HepG2 (cell line): ENCODE data around the gene SYTL1. TPM values are rescaled to one million over a fixed set of nuclear protein-coding genes. Genes with fewer than 3 reads are reported as not detected.

Experiments used
- ATAC-seq: fragments of 200-7000 bp; cut with Tn5 transposase; 3 replicates; pipeline ENCODE4 v1.9.1; 2020; ENCODE audit warnings: mild to moderate bottlenecking, moderate library complexity
- BruUV-seq: library from RNA; stranded (reverse); fragments of 400-500 nt; replicated peaks from 2 replicates; lab custom pipeline; 2021; lab: Mats Ljungman, UMichigan
- CTCF ChIA-PET: fragments of 300-600 bp; formaldehyde crosslinking; extraction: SDS; loops from one replicate; lab custom pipeline; 2021; ENCODE audit warnings: low total read pairs, inconsistent platforms, low intra/inter-chr PET ratio; lab: Yijun Ruan, JAX
- POLR2A ChIA-PET: fragments of 350-600 bp; sonication (Branson Sonifier 250); formaldehyde crosslinking; loops from one replicate; lab custom pipeline; 2020; ENCODE audit warnings: antibody characterized with exemption, inconsistent platforms; lab: Yijun Ruan, JAX
- DNase-seq: peaks from one replicate; pipeline ENCODE4 v3.0.0-alpha.2; 2015; ENCODE audit warnings: low spot score
- FAIRE-seq: peaks from 3 replicates; lab custom pipeline; 2011; peaks lifted over from hg19 to GRCh38; lab: Jason Lieb, UNC
- H2AFZ ChIP-seq: one replicate; pipeline ENCODE4 v1.6.1; 2011; ENCODE audit warnings: low read length, inconsistent platforms
- H3K27ac ChIP-seq: fragments of 300-600 bp; 3 replicates; pipeline ENCODE4 v1.8.0; 2011; ENCODE audit warnings: mixed run types, mild to moderate bottlenecking, mixed read lengths, low read length, inconsistent platforms; ENCODE audit not compliant: insufficient read depth; ENCODE audit errors: extremely low read length
- H3K27me3 ChIP-seq, 2 experiments: fragments of 200-600 bp in 1 of 2; 2 replicates in 1 of 2; 3 replicates in 1 of 2; pipeline versions ENCODE4 v1.6.0 to v1.8.0; 2011; ENCODE audit warnings: low read length in 2 of 2, mild to moderate bottlenecking in 2 of 2, moderate library complexity in 2 of 2, inconsistent platforms in 1 of 2; ENCODE audit not compliant: insufficient read depth in 2 of 2, control insufficient read depth in 1 of 2
- H3K36me3 ChIP-seq, 2 experiments: fragments of 200-600 bp in 1 of 2; replicated peaks in 1 of 2; 2 replicates in 1 of 2; 3 replicates in 1 of 2; pipeline versions ENCODE4 v1.5.1 to v1.8.0; 2011; ENCODE audit warnings: low read length in 2 of 2, inconsistent platforms in 1 of 2; ENCODE audit not compliant: insufficient read depth in 2 of 2, control insufficient read depth in 1 of 2
- H3K4me1 ChIP-seq: 2 replicates; pipeline ENCODE4 v1.5.1; 2012; ENCODE audit warnings: low read length, inconsistent platforms; ENCODE audit not compliant: insufficient read depth
- H3K4me2 ChIP-seq: 2 replicates; pipeline ENCODE4 v1.6.0; 2011; ENCODE audit warnings: low read depth, low read length, inconsistent platforms
- H3K4me3 ChIP-seq, 3 experiments: fragments of 200-600 bp in 1 of 3; sonication (generic), shearing (Covaris generic) in 1 of 3; replicated peaks in 1 of 3; 2 replicates each; pipeline ENCODE4 v1.5.1; 2011 to 2016; ENCODE audit warnings: low read length in 3 of 3, inconsistent platforms in 2 of 3, low read depth in 2 of 3, mild to moderate bottlenecking in 2 of 3, control low read depth in 1 of 3, mixed read lengths in 1 of 3; ENCODE audit not compliant: insufficient read depth in 1 of 3
- H3K79me2 ChIP-seq: one replicate; pipeline ENCODE4 v1.6.1; 2011; ENCODE audit warnings: low read length, inconsistent platforms; ENCODE audit not compliant: insufficient read depth
- H3K9ac ChIP-seq: 2 replicates; pipeline ENCODE4 v1.6.0; 2011; ENCODE audit warnings: mild to moderate bottlenecking, low read depth, low read length, inconsistent platforms; ENCODE audit not compliant: insufficient read depth
- H3K9me3 ChIP-seq: 2 replicates; pipeline ENCODE4 v1.5.1; 2012; ENCODE audit warnings: mild to moderate bottlenecking, low read length
- H4K20me1 ChIP-seq: 2 replicates; pipeline ENCODE4 v1.6.0; 2011; ENCODE audit warnings: inconsistent platforms, mild to moderate bottlenecking, low read length, moderate library complexity; ENCODE audit not compliant: insufficient read depth
- CREB1 ChIP-seq, 2 experiments: fragments of 450-650 bp in 1 of 2; IDR thresholded peaks; 2 replicates each; pipeline ENCODE4 v1.6.1; 2016 to 2017; ENCODE audit warnings: control low read depth in 1 of 2, mild to moderate bottlenecking in 1 of 2, missing compliant biosample characterization in 1 of 2, missing genetic modification characterization in 1 of 2
- CSRNP2 ChIP-seq: sonication (generic); formaldehyde crosslinking; conservative IDR thresholded peaks from 2 replicates; pipeline ENCODE4 v1.8.0; 2022; ENCODE audit warnings: low read depth, missing genetic modification reagents
- HNRNPH1 ChIP-seq: fragments of 200-400 bp; formaldehyde crosslinking; optimal IDR thresholded peaks from 2 replicates; pipeline ENCODE3; 2017; ENCODE audit warnings: mild to moderate bottlenecking, low read depth, low read length
- KAT8 ChIP-seq: IDR thresholded peaks from 2 replicates; pipeline ENCODE4 v1.6.1; 2016; ENCODE audit warnings: missing genetic modification reagents, missing compliant biosample characterization
- KDM4B ChIP-seq: sonication (generic); formaldehyde crosslinking; IDR thresholded peaks from 2 replicates; pipeline ENCODE4 v1.4.0; 2020; ENCODE audit warnings: missing genetic modification reagents
- MIER2 ChIP-seq: IDR thresholded peaks from 2 replicates; pipeline ENCODE4 v1.6.1; 2016; ENCODE audit warnings: missing biosample characterization, missing genetic modification reagents
- MYNN ChIP-seq: sonication (generic); formaldehyde crosslinking; IDR thresholded peaks from 2 replicates; pipeline ENCODE4 v1.4.0; 2020; ENCODE audit warnings: mild to moderate bottlenecking, low read depth, missing genetic modification reagents
- PRDM4 ChIP-seq: sonication (generic); formaldehyde crosslinking; IDR thresholded peaks from 2 replicates; pipeline ENCODE4 v1.9.0; 2021; ENCODE audit warnings: missing genetic modification reagents, borderline replicate concordance
- SMARCC2 ChIP-seq: fragments of 450-650 bp; IDR thresholded peaks from 2 replicates; pipeline ENCODE4 v1.6.1; 2017; ENCODE audit warnings: antibody characterized with exemption, mild to moderate bottlenecking
- ZBTB44 ChIP-seq: sonication (generic); formaldehyde crosslinking; IDR thresholded peaks from 2 replicates; pipeline ENCODE4 v1.4.0; 2020; ENCODE audit warnings: missing genetic modification reagents
- ZFX ChIP-seq: sonication (generic); formaldehyde crosslinking; IDR thresholded peaks from 2 replicates; pipeline ENCODE4 v1.4.0; 2020; ENCODE audit warnings: mild to moderate bottlenecking, low read depth, missing genetic modification reagents, moderate library complexity
- ZNF160 ChIP-seq: sonication (generic); formaldehyde crosslinking; IDR thresholded peaks from 2 replicates; pipeline ENCODE4 v1.8.0; 2022; ENCODE audit warnings: mild to moderate bottlenecking, inconsistent platforms, missing genetic modification reagents
- ZNF205 ChIP-seq: IDR thresholded peaks from 2 replicates; pipeline ENCODE4 v1.6.1; 2018; ENCODE audit warnings: missing biosample characterization, missing genetic modification reagents
- ZNF484 ChIP-seq: sonication (generic); formaldehyde crosslinking; IDR thresholded peaks from 2 replicates; pipeline ENCODE4 v1.5.1; 2020; ENCODE audit warnings: mild to moderate bottlenecking, low read depth, missing genetic modification reagents, borderline replicate concordance
- ZNF781 ChIP-seq: sonication (generic); formaldehyde crosslinking; IDR thresholded peaks from 2 replicates; pipeline ENCODE4 v1.5.1; 2020; ENCODE audit warnings: borderline replicate concordance, mild to moderate bottlenecking, missing genetic modification reagents; ENCODE audit errors: not compliant biosample characterization
- ZNF878 ChIP-seq: sonication (generic); formaldehyde crosslinking; IDR thresholded peaks from 2 replicates; pipeline ENCODE4 v1.8.1; 2023; ENCODE audit warnings: mild to moderate bottlenecking, missing genetic modification reagents, moderate library complexity
- WGBS: methylation state at CpG from one replicate; pipeline ENCODE4 v1.1.6; 2017; ENCODE audit warnings: low lambda C conversion rate; 5-methylcytosine and 5-hydroxymethylcytosine counted together
- in situ Hi-C: cut with HindIII; loops from 2 replicates; pipeline ENCODE4 v1.10.0; 2017; ENCODE audit warnings: low pct_unique_long_range_greater_than_20kb; ENCODE audit not compliant: extremely low pct_ligation_motif_present
- intact Hi-C: fragments of 100-400 bp; cut with micrococcal nuclease; formaldehyde crosslinking; loops from one replicate; pipeline ENCODE4 v1.10.0; 2022; ENCODE audit not compliant: unreplicated experiment
- polyA plus RNA-seq, 8 experiments: library from polyadenylated mRNA; depleted of rRNA in 3 of 8; stranded (reverse) in 7 of 8; unstranded in 1 of 8; fragments of >200 nt; fragmentation: Illumina TruSeq in 4 of 8; extraction: Trizol in 4 of 8; gene quantifications; 2 replicates each; pipeline versions ENCODE4 v1.2.1 to v1.2.3, GENCODE V29; 2011 to 2016; ENCODE audit warnings: low read depth in 4 of 8, missing spikeins in 1 of 8, mixed read lengths in 1 of 8; ENCODE audit not compliant: insufficient read depth in 1 of 8
- total RNA-seq, 5 experiments: library from RNA; depleted of rRNA; stranded (reverse); fragments of >200 nt; fragmentation: Illumina TruSeq; extraction: Trizol; gene quantifications; 2 replicates each; pipeline ENCODE4 v1.2.3, GENCODE V29; 2016; ENCODE audit warnings: low read depth in 1 of 5
- TF ChIP-seq, protein P1 (sequence below): sonication (generic); formaldehyde crosslinking; IDR thresholded peaks from 2 replicates; pipeline ENCODE4 v1.8.1; 2022; ENCODE audit warnings: mild to moderate bottlenecking, missing genetic modification reagents
- TF ChIP-seq, protein P2 (sequence below): sonication (generic); formaldehyde crosslinking; IDR thresholded peaks from 2 replicates; pipeline ENCODE4 v1.5.0; 2020; ENCODE audit warnings: missing genetic modification reagents

The SYTL1 gene
- total and polyA plus RNA-seq, 2 of the 13 experiments (the other 11 are each of a cell fraction or from before 2014, with no cell fraction given) = 11.1 to 17.8 TPM

- FAIRE-seq = no peak
- ChIA-PET POLR2A (no interaction called here), CTCF (no interaction called here)
- Histone ChIP-seq H4K20me1 (no peaks in the 10 kb centered on the region), H3K79me2 (no peaks in the 10 kb centered on the region), H3K4me3 (no peak overlapping the region), H3K27ac (no peak overlapping the region), H3K9ac (no peak overlapping the region), H3K4me1 (no peaks in the 10 kb centered on the region; the same call in 1 of the 2 replicates), H3K27me3 (no peaks in the 10 kb centered on the region), H2AFZ (no peak overlapping the region), H3K9me3 (no peaks in the 10 kb centered on the region), H3K4me2 (no peak overlapping the region), H3K36me3 (peaks cover 2 to 20% of the 10 kb centered on the region in 2 experiments; a peak in 3 of 5 replicates)
- in situ Hi-C loops = loop anchor here (10.0 kb wide), 1 partner anchor 313 kb away; the partner anchor contains the start of gene AHDC1
- 75% methylated on average over 5 of the region's 5 CpGs for WGBS
- intact Hi-C loops = no loop called here
- no TSS peak for BruUV-seq
- no peak for ATAC-seq
- no peak for DNase-seq
- TF ChIP-seq PRDM4 (CRISPR knock-in tag) = no peak
- TF ChIP-seq KDM4B (CRISPR knock-in tag) = no peak
- no peak for TF ChIP-seq MIER2
- no peak for TF ChIP-seq MYNN (CRISPR knock-in tag)
- TF ChIP-seq KAT8 (CRISPR knock-in tag) = no peak
- TF ChIP-seq ZNF878 (CRISPR knock-in tag) = no peak
- TF ChIP-seq, protein P1, sequence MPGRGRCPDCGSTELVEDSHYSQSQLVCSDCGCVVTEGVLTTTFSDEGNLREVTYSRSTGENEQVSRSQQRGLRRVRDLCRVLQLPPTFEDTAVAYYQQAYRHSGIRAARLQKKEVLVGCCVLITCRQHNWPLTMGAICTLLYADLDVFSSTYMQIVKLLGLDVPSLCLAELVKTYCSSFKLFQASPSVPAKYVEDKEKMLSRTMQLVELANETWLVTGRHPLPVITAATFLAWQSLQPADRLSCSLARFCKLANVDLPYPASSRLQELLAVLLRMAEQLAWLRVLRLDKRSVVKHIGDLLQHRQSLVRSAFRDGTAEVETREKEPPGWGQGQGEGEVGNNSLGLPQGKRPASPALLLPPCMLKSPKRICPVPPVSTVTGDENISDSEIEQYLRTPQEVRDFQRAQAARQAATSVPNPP (CRISPR knock-in tag) = no peak
- no peak for TF ChIP-seq HNRNPH1
- no peak for TF ChIP-seq SMARCC2
- TF ChIP-seq CREB1 (IDR thresholded peaks at IDR 0.05) = no peak
- TF ChIP-seq CREB1 (CRISPR knock-in tag; IDR thresholded peaks at IDR 0.05) = no peak
- no peak for TF ChIP-seq ZNF484 (CRISPR knock-in tag)
- no peak for TF ChIP-seq ZNF205
- no peak for TF ChIP-seq ZFX (CRISPR knock-in tag)
- no peak for TF ChIP-seq ZBTB44 (CRISPR knock-in tag)
- TF ChIP-seq ZNF781 = no peak
- TF ChIP-seq, protein P2, sequence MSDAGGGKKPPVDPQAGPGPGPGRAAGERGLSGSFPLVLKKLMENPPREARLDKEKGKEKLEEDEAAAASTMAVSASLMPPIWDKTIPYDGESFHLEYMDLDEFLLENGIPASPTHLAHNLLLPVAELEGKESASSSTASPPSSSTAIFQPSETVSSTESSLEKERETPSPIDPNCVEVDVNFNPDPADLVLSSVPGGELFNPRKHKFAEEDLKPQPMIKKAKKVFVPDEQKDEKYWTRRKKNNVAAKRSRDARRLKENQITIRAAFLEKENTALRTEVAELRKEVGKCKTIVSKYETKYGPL (CRISPR knock-in tag) = no peak
- TF ChIP-seq CSRNP2 (CRISPR knock-in tag) = no peak
- no peak for TF ChIP-seq ZNF160 (CRISPR knock-in tag)
Observed at GRCh38 chr1:27292106-27292505, 49.7 kb upstream of the SYTL1 start.
